HepG2 (cell line): ENCODE measurements around the gene MTCH2. TPM values are rescaled to one million over a fixed set of nuclear protein-coding genes. Genes with fewer than 3 reads are reported as not detected.
A peak's percentile ranks its signal among the peaks of the same experiment; 100 is the strongest.

Experiments
- CAMTA2 ChIP-seq: sonication (generic); formaldehyde crosslinking; IDR thresholded peaks from 2 replicates; pipeline ENCODE4 v1.4.0; 2020; ENCODE audit warnings: mild to moderate bottlenecking, missing genetic modification reagents, borderline replicate concordance
- CCAR2 ChIP-seq: fragments of 200-400 bp; formaldehyde crosslinking; optimal IDR thresholded peaks from 2 replicates; pipeline ENCODE3; 2018; ENCODE audit warnings: low read depth, mild to moderate bottlenecking, low read length, moderate library complexity
- GABPA ChIP-seq, 2 experiments: IDR thresholded peaks; 2 replicates each; pipeline ENCODE4 v1.6.1; 2011 to 2016; ENCODE audit warnings: low read depth in 2 of 2, low read length in 1 of 2, missing biosample characterization in 1 of 2, missing genetic modification characterization in 1 of 2
- MAFG ChIP-seq: sonication (generic); formaldehyde crosslinking; IDR thresholded peaks from 2 replicates; pipeline ENCODE4 v1.5.1; 2020; ENCODE audit warnings: mild to moderate bottlenecking, missing genetic modification reagents
- PAXIP1 ChIP-seq: sonication (generic); formaldehyde crosslinking; conservative IDR thresholded peaks from 2 replicates; pipeline ENCODE4 v1.4.0; 2020; ENCODE audit warnings: mild to moderate bottlenecking, missing genetic modification reagents, moderate library complexity
- PHF20 ChIP-seq: sonication (generic); formaldehyde crosslinking; IDR thresholded peaks from 2 replicates; pipeline ENCODE4 v1.5.0; 2020; ENCODE audit warnings: mild to moderate bottlenecking, missing genetic modification reagents
- RBAK ChIP-seq: sonication (generic); formaldehyde crosslinking; IDR thresholded peaks from 2 replicates; pipeline ENCODE4 v1.5.1; 2020; ENCODE audit warnings: mild to moderate bottlenecking, missing genetic modification reagents
- RNF2 ChIP-seq: fragments of 450-650 bp; conservative IDR thresholded peaks from 2 replicates; pipeline ENCODE4 v1.6.1; 2016; ENCODE audit warnings: low read depth
- SAFB2 ChIP-seq: sonication (generic); formaldehyde crosslinking; IDR thresholded peaks from 2 replicates; pipeline ENCODE4 v1.5.1; 2020; ENCODE audit warnings: missing genetic modification reagents, low read depth, mild to moderate bottlenecking, borderline replicate concordance
- SALL1 ChIP-seq: sonication (generic); formaldehyde crosslinking; IDR thresholded peaks from 2 replicates; pipeline ENCODE4 v1.8.0; 2022; ENCODE audit warnings: mild to moderate bottlenecking, missing genetic modification reagents
- SALL2 ChIP-seq: sonication (generic); formaldehyde crosslinking; IDR thresholded peaks from 2 replicates; pipeline ENCODE4 v1.8.1; 2023; ENCODE audit warnings: mild to moderate bottlenecking, missing genetic modification reagents, inconsistent platforms
- TEAD2 ChIP-seq: sonication (generic); formaldehyde crosslinking; IDR thresholded peaks from 2 replicates; pipeline ENCODE4 v1.9.0; 2021; ENCODE audit warnings: missing genetic modification reagents
- ZNF143 ChIP-seq: sonication (generic); formaldehyde crosslinking; IDR thresholded peaks from 2 replicates; pipeline ENCODE4 v1.4.0; 2020; ENCODE audit warnings: missing genetic modification reagents
- ZNF275 ChIP-seq: sonication (generic); formaldehyde crosslinking; IDR thresholded peaks from 2 replicates; pipeline ENCODE4 v1.8.0; 2022; ENCODE audit warnings: missing genetic modification reagents, mild to moderate bottlenecking, inconsistent platforms, borderline replicate concordance
- ZNF614 ChIP-seq: IDR thresholded peaks from 2 replicates; pipeline ENCODE4 v1.6.1; 2018; ENCODE audit warnings: missing biosample characterization, missing genetic modification reagents, inconsistent platforms, borderline replicate concordance
- polyA plus RNA-seq, 8 experiments: library from polyadenylated mRNA; depleted of rRNA in 3 of 8; stranded (reverse) in 7 of 8; unstranded in 1 of 8; fragments of >200 nt; fragmentation: Illumina TruSeq in 4 of 8; extraction: Trizol in 4 of 8; gene quantifications; 2 replicates each; pipeline versions ENCODE4 v1.2.1 to v1.2.3, GENCODE V29; 2011 to 2016; ENCODE audit warnings: low read depth in 4 of 8, missing spikeins in 1 of 8, mixed read lengths in 1 of 8; ENCODE audit not compliant: insufficient read depth in 1 of 8
- total RNA-seq, 5 experiments: library from RNA; depleted of rRNA; stranded (reverse); fragments of >200 nt; fragmentation: Illumina TruSeq; extraction: Trizol; gene quantifications; 2 replicates each; pipeline ENCODE4 v1.2.3, GENCODE V29; 2016; ENCODE audit warnings: low read depth in 1 of 5
- TF ChIP-seq, protein P1 (sequence below): sonication (generic); formaldehyde crosslinking; IDR thresholded peaks from 2 replicates; pipeline ENCODE4 v1.9.0; 2021; ENCODE audit warnings: missing genetic modification reagents, mild to moderate bottlenecking, borderline replicate concordance
- TF ChIP-seq, protein P2 (sequence below): sonication (generic); formaldehyde crosslinking; IDR thresholded peaks from 2 replicates; pipeline ENCODE4 v1.8.0; 2022; ENCODE audit warnings: mild to moderate bottlenecking, missing genetic modification reagents
- TF ChIP-seq, protein P3 (sequence below): sonication (generic); formaldehyde crosslinking; IDR thresholded peaks from 2 replicates; pipeline ENCODE4 v1.9.0; 2022; ENCODE audit warnings: low read depth, missing genetic modification reagents

MTCH2 gene
- total and polyA plus RNA-seq, 2 of the 13 experiments (the other 11 are each of a cell fraction or from before 2014, with no cell fraction given), result 112 to 272 TPM

DNA sequence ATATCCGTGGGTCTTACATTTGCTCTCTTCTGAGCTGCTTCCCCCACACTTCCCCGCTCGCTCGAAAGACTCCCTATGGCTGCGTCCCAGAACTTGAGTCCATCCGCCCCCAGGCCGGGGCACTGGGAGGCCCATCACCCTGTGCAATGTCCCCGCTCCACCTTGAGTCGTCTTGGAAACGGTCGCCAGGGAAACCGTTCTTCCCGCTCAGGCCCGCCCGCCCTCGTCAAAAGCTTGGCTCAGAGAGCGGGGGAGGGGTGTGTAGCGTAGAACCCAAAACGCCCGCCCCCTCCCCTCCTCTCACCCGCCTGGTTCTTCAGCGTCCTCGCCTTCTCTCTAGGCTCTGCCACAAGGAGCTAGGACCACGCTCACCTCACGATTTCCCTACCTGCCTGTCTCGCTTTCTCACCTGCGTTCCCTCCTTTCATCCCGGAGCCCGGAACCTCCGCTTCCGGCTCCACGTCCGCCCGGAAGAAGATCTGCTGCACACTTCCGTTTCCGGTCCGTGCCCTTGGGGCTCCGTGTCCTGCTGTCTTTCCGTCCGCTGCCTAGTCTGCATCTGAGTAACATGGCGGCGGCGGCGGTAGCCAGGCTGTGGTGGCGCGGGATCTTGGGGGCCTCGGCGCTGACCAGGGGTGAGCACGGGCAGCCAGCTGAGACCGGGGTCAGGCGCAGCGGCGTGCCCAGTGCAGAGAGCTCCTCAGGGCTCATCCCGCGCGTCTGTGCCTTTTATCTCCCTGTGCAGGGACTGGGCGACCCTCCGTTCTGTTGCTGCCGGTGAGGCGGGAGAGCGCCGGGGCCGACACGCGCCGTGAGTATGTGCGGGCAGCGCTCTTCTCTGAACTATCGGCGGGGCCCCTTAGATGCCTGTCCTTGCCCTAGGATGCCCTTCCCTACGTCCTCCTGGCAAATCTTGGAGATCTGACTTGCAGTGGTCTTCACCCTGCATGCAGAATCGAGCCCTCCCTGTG lies 63.5 kb downstream of the MTCH2 start, which contains the start of the genes KBTBD4 and NDUFS3 (continued):
- TF ChIP-seq ZNF143 (CRISPR knock-in tag), result peak; percentile 70; the same call in 1 of the 2 replicates
- TF ChIP-seq ZNF275 (CRISPR knock-in tag), result peak; percentile 84
- TF ChIP-seq RNF2, result 0 out of 2 replicates have a peak, but pooled peaks have one; percentile 58
- TF ChIP-seq SALL1 (CRISPR knock-in tag), result peak; percentile 83
- TF ChIP-seq PHF20 (CRISPR knock-in tag), result peak; percentile 99
- no peak for TF ChIP-seq CCAR2
- TF ChIP-seq SAFB2 (CRISPR knock-in tag), result peak; percentile 76; the same call in 1 of the 2 replicates
- peak; percentile 92; the same call in 1 of the 2 replicates for TF ChIP-seq ZNF614 (CRISPR knock-in tag)
- no peak for TF ChIP-seq MAFG (CRISPR knock-in tag)
- TF ChIP-seq, protein P1, sequence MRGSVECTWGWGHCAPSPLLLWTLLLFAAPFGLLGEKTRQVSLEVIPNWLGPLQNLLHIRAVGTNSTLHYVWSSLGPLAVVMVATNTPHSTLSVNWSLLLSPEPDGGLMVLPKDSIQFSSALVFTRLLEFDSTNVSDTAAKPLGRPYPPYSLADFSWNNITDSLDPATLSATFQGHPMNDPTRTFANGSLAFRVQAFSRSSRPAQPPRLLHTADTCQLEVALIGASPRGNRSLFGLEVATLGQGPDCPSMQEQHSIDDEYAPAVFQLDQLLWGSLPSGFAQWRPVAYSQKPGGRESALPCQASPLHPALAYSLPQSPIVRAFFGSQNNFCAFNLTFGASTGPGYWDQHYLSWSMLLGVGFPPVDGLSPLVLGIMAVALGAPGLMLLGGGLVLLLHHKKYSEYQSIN (CRISPR knock-in tag), result no peak
- TF ChIP-seq, protein P2, sequence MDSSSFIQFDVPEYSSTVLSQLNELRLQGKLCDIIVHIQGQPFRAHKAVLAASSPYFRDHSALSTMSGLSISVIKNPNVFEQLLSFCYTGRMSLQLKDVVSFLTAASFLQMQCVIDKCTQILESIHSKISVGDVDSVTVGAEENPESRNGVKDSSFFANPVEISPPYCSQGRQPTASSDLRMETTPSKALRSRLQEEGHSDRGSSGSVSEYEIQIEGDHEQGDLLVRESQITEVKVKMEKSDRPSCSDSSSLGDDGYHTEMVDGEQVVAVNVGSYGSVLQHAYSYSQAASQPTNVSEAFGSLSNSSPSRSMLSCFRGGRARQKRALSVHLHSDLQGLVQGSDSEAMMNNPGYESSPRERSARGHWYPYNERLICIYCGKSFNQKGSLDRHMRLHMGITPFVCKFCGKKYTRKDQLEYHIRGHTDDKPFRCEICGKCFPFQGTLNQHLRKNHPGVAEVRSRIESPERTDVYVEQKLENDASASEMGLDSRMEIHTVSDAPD (CRISPR knock-in tag), result peak; percentile 83
- 0 out of 2 replicates have a peak, but pooled peaks have one; percentile 50 for TF ChIP-seq TEAD2 (CRISPR knock-in tag)
- peak; percentile 95 for TF ChIP-seq SALL2 (CRISPR knock-in tag)
- TF ChIP-seq CAMTA2 (CRISPR knock-in tag), result no peak
- TF ChIP-seq RBAK, result no peak
- TF ChIP-seq GABPA (IDR thresholded peaks at IDR 0.05; ENCODE audit: low read depth, low read length), result peak; percentile 100
- peak; percentile 99 for TF ChIP-seq GABPA (CRISPR knock-in tag; IDR thresholded peaks at IDR 0.05; ENCODE audit: low read depth)
- TF ChIP-seq PAXIP1 (CRISPR knock-in tag), result peak; percentile 66
- TF ChIP-seq, protein P3, sequence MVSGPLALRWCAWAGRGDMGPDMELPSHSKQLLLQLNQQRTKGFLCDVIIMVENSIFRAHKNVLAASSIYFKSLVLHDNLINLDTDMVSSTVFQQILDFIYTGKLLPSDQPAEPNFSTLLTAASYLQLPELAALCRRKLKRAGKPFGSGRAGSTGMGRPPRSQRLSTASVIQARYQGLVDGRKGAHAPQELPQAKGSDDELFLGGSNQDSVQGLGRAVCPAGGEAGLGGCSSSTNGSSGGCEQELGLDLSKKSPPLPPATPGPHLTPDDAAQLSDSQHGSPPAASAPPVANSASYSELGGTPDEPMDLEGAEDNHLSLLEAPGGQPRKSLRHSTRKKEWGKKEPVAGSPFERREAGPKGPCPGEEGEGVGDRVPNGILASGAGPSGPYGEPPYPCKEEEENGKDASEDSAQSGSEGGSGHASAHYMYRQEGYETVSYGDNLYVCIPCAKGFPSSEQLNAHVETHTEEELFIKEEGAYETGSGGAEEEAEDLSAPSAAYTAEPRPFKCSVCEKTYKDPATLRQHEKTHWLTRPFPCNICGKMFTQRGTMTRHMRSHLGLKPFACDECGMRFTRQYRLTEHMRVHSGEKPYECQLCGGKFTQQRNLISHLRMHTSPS (CRISPR knock-in tag), result peak; percentile 67
